Common myeloid progenitor, CD34-positive (primary cell): Measurements from ENCODE around the gene PDGFB.

ENCODE experiments used
- CTCF ChIA-PET: fragments of 350-600 bp; sonication (Branson Sonifier 250); formaldehyde crosslinking; loops from one replicate; lab custom pipeline; 2021; ENCODE audit warnings: antibody characterized with exemption; lab: Charles Lee
- POLR2A ChIA-PET: fragments of 350-600 bp; sonication (Branson Sonifier 250); formaldehyde crosslinking; loops from one replicate; lab custom pipeline; 2021; ENCODE audit warnings: antibody characterized with exemption; lab: Charles Lee
- DNase-seq, 3 donors: peaks; one replicate each; pipeline versions ENCODE4 v3.0.0 to v3.0.0-alpha.2; 2013
- H3K27ac ChIP-seq, 2 experiments: 1 replicate in 1 of 2; 2 replicates in 1 of 2; pipeline ENCODE4 v1.7.0; 2013; ENCODE audit warnings: inconsistent platforms in 2 of 2, low read length in 2 of 2, mild to moderate bottlenecking in 2 of 2, low read depth in 1 of 2, moderate library complexity in 1 of 2; ENCODE audit not compliant: severe bottlenecking in 2 of 2, insufficient read depth in 1 of 2, poor library complexity in 1 of 2
- H3K27me3 ChIP-seq, 5 experiments: replicated peaks in 2 of 5; 1 replicate in 3 of 5; 2 replicates in 2 of 5; pipeline versions ENCODE4 v1.6.1 to v1.7.0; 2013; ENCODE audit warnings: low read length in 4 of 5, mild to moderate bottlenecking in 2 of 5, moderate library complexity in 2 of 5, inconsistent platforms in 1 of 5; ENCODE audit not compliant: insufficient read depth in 5 of 5, control insufficient read depth in 4 of 5
- H3K36me3 ChIP-seq, 4 experiments: 1 replicate in 2 of 4; 2 replicates in 2 of 4; pipeline versions ENCODE4 v1.6.1 to v1.7.0; 2013; ENCODE audit warnings: low read length in 3 of 4, control low read depth in 1 of 4, mild to moderate bottlenecking in 1 of 4; ENCODE audit not compliant: control insufficient read depth in 4 of 4, insufficient read depth in 4 of 4
- H3K4me1 ChIP-seq, 4 experiments: 1 replicate in 3 of 4; 2 replicates in 1 of 4; pipeline versions ENCODE4 v1.6.1 to v1.7.1; 2013; ENCODE audit warnings: low read length in 3 of 4, mild to moderate bottlenecking in 3 of 4, control low read depth in 1 of 4, inconsistent platforms in 1 of 4, moderate library complexity in 1 of 4; ENCODE audit not compliant: control insufficient read depth in 4 of 4, insufficient read depth in 4 of 4; ENCODE audit errors: control extremely low read depth in 1 of 4
- H3K4me3 ChIP-seq, 7 experiments: 1 replicate in 4 of 7; 2 replicates in 3 of 7; pipeline versions ENCODE4 v1.5.1 to v1.7.0; 2013; ENCODE audit warnings: mild to moderate bottlenecking in 7 of 7, low read length in 6 of 7, moderate library complexity in 6 of 7, inconsistent platforms in 2 of 7, low read depth in 2 of 7, control low read depth in 1 of 7; ENCODE audit not compliant: insufficient read depth in 4 of 7, control insufficient read depth in 1 of 7; ENCODE audit errors: extremely low read depth in 1 of 7
- H3K9me3 ChIP-seq, 5 experiments: 1 replicate in 4 of 5; 2 replicates in 1 of 5; pipeline versions ENCODE4 v1.6.1 to v1.7.1; 2013; ENCODE audit warnings: low read length in 4 of 5, mild to moderate bottlenecking in 2 of 5, inconsistent platforms in 1 of 5, low read depth in 1 of 5, moderate library complexity in 1 of 5; ENCODE audit not compliant: control insufficient read depth in 4 of 5, insufficient read depth in 2 of 5; ENCODE audit errors: control extremely low read depth in 1 of 5
- WGBS: methylation state at CpG from one replicate; pipeline ENCODE4 v1.1.5; 2013; ENCODE audit not compliant: insufficient coverage; 5-methylcytosine and 5-hydroxymethylcytosine counted together

PDGFB gene

DNA sequence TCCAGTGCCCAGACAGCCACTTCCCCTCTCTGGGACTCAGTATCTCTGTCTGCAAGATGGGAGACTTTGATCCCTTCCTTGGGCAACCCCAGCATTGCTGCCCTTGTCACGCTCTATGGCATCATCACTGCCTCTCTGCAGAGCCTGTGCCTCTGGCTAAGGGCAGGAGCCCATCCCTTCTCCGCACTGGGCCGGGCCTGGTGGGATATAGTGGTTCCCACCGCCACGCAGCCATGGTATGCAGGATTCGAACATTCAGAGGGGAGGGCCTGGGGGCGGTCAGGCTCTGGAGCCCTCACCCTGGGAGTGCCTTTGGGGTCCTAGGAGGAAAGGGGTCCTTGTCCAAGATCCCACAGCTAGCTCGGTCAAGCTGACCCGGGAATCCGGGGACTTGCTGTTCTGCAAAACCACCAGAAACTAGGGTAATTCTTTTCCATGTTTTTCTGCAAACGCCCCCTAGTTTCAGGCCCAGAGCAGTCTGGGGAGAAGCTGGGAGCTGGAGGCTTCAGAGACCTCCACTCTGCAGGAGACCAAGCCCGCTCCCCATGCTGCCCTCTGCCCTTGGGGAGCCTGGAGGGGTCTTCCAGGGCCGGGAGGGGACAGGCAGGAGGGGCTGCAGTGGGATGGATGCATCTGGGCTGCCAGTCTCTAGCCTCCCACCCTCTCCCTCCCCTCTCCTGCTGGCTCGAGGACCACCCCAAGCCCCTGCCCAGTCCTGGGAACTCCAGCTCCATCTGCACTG lies 67.9 kb downstream of the PDGFB start:
- Histone ChIP-seq H3K4me3 (no peak overlapping the region), H3K4me1 (peaks cover 3 to 26% (median 19%) of the 10 kb centered on the region in 4 experiments), H3K9me3 (peaks cover 0 to 7% (median 3%) of the 10 kb centered on the region in 5 experiments), H3K27ac (no peak overlapping the region), H3K27me3 (peaks cover 0 to 9% (median 0%) of the 10 kb centered on the region in 5 experiments), H3K36me3 (no peaks in the 10 kb centered on the region)
- no peak for DNase-seq
- ChIA-PET CTCF (interaction anchor here (0.9 to 2.1 kb wide), 5 partner anchors 16 to 139 kb away, joined by 3 to 10 read pairs (median 3); no protein-coding TSS in a partner anchor), POLR2A (no interaction called here)
- 98% methylated on average over 12 of the region's 14 CpGs for WGBS

- Histone ChIP-seq H3K27ac (no peak overlapping the region), H3K36me3 (no peaks in the 10 kb centered on the region), H3K27me3 (peaks cover 0 to 7% (median under 1%) of the 10 kb centered on the region in 5 experiments), H3K9me3 (peaks cover 0 to under 1% (median 0%) of the 10 kb centered on the region in 5 experiments), H3K4me1 (peaks cover 3 to 33% (median 23%) of the 10 kb centered on the region in 4 experiments), H3K4me3 (no peak overlapping the region)
- CTCF ChIA-PET = interaction anchor here (0.7 to 2.1 kb wide), 6 partner anchors 41 to 139 kb away, joined by 3 to 10 read pairs (median 3); no protein-coding TSS in a partner anchor
- 93% methylated on average over 16 of the region's 23 CpGs for WGBS
- POLR2A ChIA-PET = no interaction called here
- no peak for DNase-seq
These were observed 68.6 kb downstream of the PDGFB start for GRCh38 chr22:39176143-39176713.

DNA sequence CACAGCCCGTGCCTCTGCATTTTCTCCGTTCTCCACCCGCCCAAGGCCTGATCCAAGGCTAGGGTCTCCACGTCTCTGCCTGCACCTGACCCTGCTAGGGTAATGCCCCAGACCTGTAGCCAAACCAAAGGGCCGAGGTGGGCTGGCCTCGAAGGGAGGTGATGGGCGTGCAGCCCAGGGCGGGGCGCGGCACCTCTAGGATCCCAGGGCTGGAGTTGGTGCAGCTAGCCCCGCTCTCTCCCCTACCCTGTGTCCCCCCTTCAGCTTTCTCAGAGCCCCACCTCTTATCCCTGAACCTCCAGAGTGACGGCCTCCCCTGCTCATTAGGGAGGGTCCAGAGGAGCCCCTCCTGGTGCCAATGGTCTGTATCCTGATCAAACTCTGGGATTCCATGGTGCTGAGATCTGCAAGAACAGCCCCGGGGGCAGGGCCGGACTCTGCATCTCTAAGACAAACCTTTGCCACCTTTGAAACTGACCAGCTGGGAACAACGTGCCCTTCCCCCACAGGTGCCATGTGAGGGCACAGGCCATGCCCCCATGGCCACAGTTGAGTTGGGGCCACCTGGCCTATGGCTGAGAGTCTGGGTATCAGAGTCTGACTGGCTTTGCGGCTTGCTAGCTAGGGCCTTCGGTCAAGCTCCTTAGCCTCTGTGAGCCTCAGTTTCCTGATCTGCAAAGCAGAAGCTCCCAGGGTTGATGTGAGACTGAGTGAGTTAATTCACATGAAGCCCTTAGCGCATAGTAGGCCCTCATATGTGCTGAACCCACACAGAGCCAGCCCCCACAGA lies 69.2 kb downstream of the PDGFB start:
- Histone ChIP-seq H3K36me3 (no peaks in the 10 kb centered on the region), H3K4me1 (peaks cover 3 to 37% (median 27%) of the 10 kb centered on the region in 4 experiments), H3K27me3 (peaks cover 0 to 4% (median 3%) of the 10 kb centered on the region in 5 experiments), H3K4me3 (no peak overlapping the region), H3K27ac (no peak overlapping the region), H3K9me3 (no peaks in the 10 kb centered on the region)
- no peak for DNase-seq
- ChIA-PET POLR2A (interaction anchor here (1.3 kb wide), 1 partner anchor 143 kb away, joined by 3 read pairs; no protein-coding TSS in a partner anchor), CTCF (interaction anchor here (0.7 to 2.1 kb wide), 6 partner anchors 55 to 140 kb away, joined by 3 to 10 read pairs (median 3); no protein-coding TSS in a partner anchor)
- 93% methylated on average over 17 of the region's 18 CpGs for WGBS

DNA sequence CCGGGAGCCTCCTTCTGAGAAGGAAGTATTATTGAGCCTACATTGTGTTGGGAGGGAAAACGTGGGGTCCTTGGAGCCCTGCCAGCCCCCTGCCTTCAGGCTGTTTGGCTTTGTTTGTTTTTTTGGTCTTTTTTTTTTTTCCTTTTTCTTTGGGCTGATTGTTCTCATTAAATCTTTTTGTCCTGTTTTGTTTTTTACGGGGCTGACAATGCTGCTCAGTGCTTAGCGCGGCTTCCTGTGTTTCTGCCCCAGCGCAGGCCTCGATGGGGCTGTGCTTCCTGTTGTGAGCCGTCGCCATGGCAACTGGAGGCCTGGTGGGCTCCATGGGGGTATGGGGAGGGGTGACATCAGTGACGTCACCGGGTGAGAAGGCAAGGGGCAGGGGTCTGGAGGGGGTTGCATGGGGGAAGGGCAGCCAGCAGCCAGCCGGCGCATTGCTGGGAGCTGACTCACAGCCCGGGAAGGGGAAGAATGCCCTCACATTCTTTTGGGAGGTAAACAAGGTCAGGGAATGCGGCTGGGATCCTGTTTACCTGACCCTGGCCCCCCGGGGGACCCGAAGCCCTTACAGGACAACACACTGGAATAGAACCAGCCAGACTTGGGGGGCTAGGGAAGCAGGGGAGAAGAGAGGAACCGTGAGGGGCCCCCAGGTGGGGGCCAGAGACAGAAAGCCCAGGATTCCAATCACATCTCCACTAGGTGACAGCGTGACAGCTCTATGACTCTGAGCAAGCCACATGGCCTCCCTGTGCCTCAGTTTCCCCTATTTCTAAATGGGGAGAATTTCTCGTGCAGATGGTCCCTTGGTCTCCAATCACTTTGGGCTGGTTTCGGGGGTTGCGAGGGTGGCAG lies 70.1 kb downstream of the PDGFB start:
- peak overlapping the region in 1 of 2 experiments; percentile 73 for H3K27ac ChIP-seq
- H3K4me3 ChIP-seq = peak overlapping the region in 4 of 7 experiments; percentile 13 to 73 (median 43)
- no peaks in the 10 kb centered on the region for H3K36me3 ChIP-seq
- ChIA-PET POLR2A (interaction anchor here (1.3 kb wide), 1 partner anchor 144 kb away, joined by 3 read pairs; no protein-coding TSS in a partner anchor), CTCF (interaction anchor here (0.8 to 8.1 kb wide), 9 partner anchors 11 to 171 kb away, joined by 3 to 112 read pairs (median 3); partner anchors contain the start of gene RPL3)
- peaks cover 0 to 9% (median 3%) of the 10 kb centered on the region in 5 experiments for H3K27me3 ChIP-seq
- no peaks in the 10 kb centered on the region for H3K9me3 ChIP-seq
- 27% methylated on average over 16 of the region's 22 CpGs for WGBS
- peak; percentile 89 to 97 (median 96) for DNase-seq
- peaks cover 3 to 37% (median 27%) of the 10 kb centered on the region in 4 experiments for H3K4me1 ChIP-seq

DNA sequence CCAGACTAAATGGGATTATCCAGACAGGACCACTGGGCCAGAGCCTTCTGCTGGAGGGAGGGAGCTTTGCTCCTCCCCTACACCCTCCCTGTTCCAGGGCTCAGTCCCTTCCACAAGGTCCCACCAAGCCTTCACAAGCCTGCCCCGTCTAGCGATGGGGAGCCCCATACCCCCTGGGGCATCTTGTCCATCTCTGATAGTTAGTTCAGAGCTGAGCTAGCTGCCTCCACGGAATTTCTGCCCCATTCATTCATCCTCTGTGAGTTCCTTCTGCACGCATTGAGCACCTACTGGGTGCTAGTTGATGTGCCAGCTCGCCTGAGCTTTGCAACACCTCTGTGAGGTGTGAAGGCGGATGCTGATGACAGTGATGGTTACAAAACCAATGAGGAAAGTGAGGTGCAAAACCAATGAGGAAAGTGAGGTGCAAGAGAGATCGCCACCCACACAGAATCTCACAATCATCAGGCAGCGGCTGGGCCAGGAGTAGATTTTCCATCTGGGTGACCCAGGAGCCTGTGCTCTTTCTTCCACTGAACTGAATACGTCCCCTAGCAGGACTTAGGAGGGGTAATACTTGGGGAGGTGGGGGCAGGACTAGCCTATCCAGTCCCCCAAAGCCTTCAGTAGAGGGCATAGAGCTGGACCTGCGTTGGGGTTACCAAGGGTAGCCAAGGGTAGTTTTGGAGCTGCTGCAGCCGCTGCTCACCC lies 70.8 kb downstream of the PDGFB start:
- peaks cover 3 to 37% (median 27%) of the 10 kb centered on the region in 4 experiments for H3K4me1 ChIP-seq
- peak overlapping the region in 4 of 7 experiments; percentile 13 to 73 (median 43) for H3K4me3 ChIP-seq
- H3K36me3 ChIP-seq = no peaks in the 10 kb centered on the region
- ChIA-PET CTCF (interaction anchor here (0.8 to 8.1 kb wide), 9 partner anchors 10 to 170 kb away, joined by 3 to 112 read pairs (median 4); partner anchors contain the start of gene RPL3), POLR2A (no interaction called here)
- DNase-seq = no peak
- peaks cover 0 to 9% (median 5%) of the 10 kb centered on the region in 5 experiments for H3K27me3 ChIP-seq
- 67% methylated on average over 8 of the region's 11 CpGs for WGBS
- peak overlapping the region in 1 of 2 experiments; percentile 73 for H3K27ac ChIP-seq
- H3K9me3 ChIP-seq = no peaks in the 10 kb centered on the region
